Osteoblast (primary cell): ENCODE data around the gene PPP1R3F. TPM values are rescaled to one million over a fixed set of nuclear protein-coding genes. Genes with fewer than 3 reads are reported as not detected.
A peak's percentile ranks its signal among the peaks of the same experiment; 100 is the strongest.

Source experiments
- DNase-seq: peaks from one replicate; pipeline ENCODE4 v3.0.0; 2011; ENCODE audit warnings: low spot score, mixed read lengths; ENCODE audit not compliant: insufficient read length; ENCODE audit errors: missing footprints
- H2AFZ ChIP-seq: 2 replicates; pipeline ENCODE4 v1.6.0; 2011; ENCODE audit warnings: mild to moderate bottlenecking, low read length
- H3K27ac ChIP-seq: 2 replicates; pipeline ENCODE4 v1.5.1; 2011; ENCODE audit warnings: mild to moderate bottlenecking, low read depth, low read length, moderate library complexity
- H3K27me3 ChIP-seq: 2 replicates; pipeline ENCODE4 v1.6.0; 2012; ENCODE audit warnings: mild to moderate bottlenecking, control low read depth, inconsistent platforms, low read length, moderate library complexity; ENCODE audit not compliant: insufficient read depth
- H3K36me3 ChIP-seq: 2 replicates; pipeline ENCODE4 v1.5.1; 2011; ENCODE audit warnings: mild to moderate bottlenecking, low read length, control low read depth, moderate library complexity; ENCODE audit not compliant: insufficient read depth
- H3K4me1 ChIP-seq: 2 replicates; pipeline ENCODE4 v1.5.1; 2011; ENCODE audit warnings: mild to moderate bottlenecking, low read length, control low read depth, moderate library complexity; ENCODE audit not compliant: insufficient read depth
- H3K4me2 ChIP-seq: 2 replicates; pipeline ENCODE4 v1.6.0; 2011; ENCODE audit warnings: mild to moderate bottlenecking, low read length; ENCODE audit not compliant: insufficient read depth
- H3K4me3 ChIP-seq: fragments of 200-600 bp; sonication (generic); 3 replicates; pipeline ENCODE4 v1.5.1; 2012; ENCODE audit warnings: mild to moderate bottlenecking, low read length, inconsistent platforms; ENCODE audit not compliant: insufficient read depth
- H3K79me2 ChIP-seq: 2 replicates; pipeline ENCODE4 v1.6.0; 2012; ENCODE audit warnings: mild to moderate bottlenecking, low read length, control low read depth, inconsistent platforms; ENCODE audit not compliant: insufficient read depth
- H3K9me3 ChIP-seq: 2 replicates; pipeline ENCODE4 v1.5.1; 2011; ENCODE audit warnings: low read depth, low read length, control low read depth
- H4K20me1 ChIP-seq: 2 replicates; pipeline ENCODE4 v1.6.0; 2012; ENCODE audit warnings: mild to moderate bottlenecking, low read length, control low read depth; ENCODE audit not compliant: insufficient read depth
- CTCF ChIP-seq: IDR thresholded peaks from 2 replicates; pipeline ENCODE4 v1.5.1; 2011; ENCODE audit warnings: mild to moderate bottlenecking, low read depth, low read length, moderate library complexity; ENCODE audit errors: extremely low read depth
- total RNA-seq: library from RNA; depleted of rRNA; stranded (reverse); fragments of >200 nt; gene quantifications from 2 replicates; pipeline ENCODE4 v1.2.3, GENCODE V29; 2012

Gene PPP1R3F
- total RNA-seq, result 3.2 and 4.0 TPM in 2 replicates

- peaks cover 6% of the 10 kb centered on the region for H4K20me1 ChIP-seq
- H3K27me3 ChIP-seq, result no peaks in the 10 kb centered on the region
- peak within 1 kb of the TSS; percentile 93 for H3K27ac ChIP-seq
- no peaks in the 10 kb centered on the region for H3K4me1 ChIP-seq
- H2AFZ ChIP-seq, result peak within 1 kb of the TSS; percentile 89
- no peak for TF ChIP-seq CTCF
- peak within 1 kb of the TSS; percentile 90 for H3K4me2 ChIP-seq
- H3K9me3 ChIP-seq, result no peaks in the 10 kb centered on the region
- H3K79me2 ChIP-seq, result peaks cover 31% of the 10 kb centered on the region
- DNase-seq, result no peak
- peak within 1 kb of the TSS; percentile 73 for H3K4me3 ChIP-seq
- no peaks in the 10 kb centered on the region for H3K36me3 ChIP-seq
Measured at GRCh38 chrX:49269767-49270248, at the start of gene PPP1R3F. Gene PPP1R3F (plus strand): TSS chrX:49269793. CDS start chrX:49269870, 77 bp downstream.

GRCh38 chrX:49220100-49220499, 49.5 kb upstream of the PPP1R3F start:
- no peaks in the 10 kb centered on the region for H3K9me3 ChIP-seq
- no peak overlapping the region for H3K4me3 ChIP-seq
- H4K20me1 ChIP-seq, result no peaks in the 10 kb centered on the region
- no peak overlapping the region for H2AFZ ChIP-seq
- no peak overlapping the region for H3K4me2 ChIP-seq
- no peak overlapping the region for H3K27ac ChIP-seq
- H3K36me3 ChIP-seq, result no peaks in the 10 kb centered on the region
- H3K4me1 ChIP-seq, result no peaks in the 10 kb centered on the region
- no peaks in the 10 kb centered on the region for H3K79me2 ChIP-seq
- no peak for DNase-seq
- no peaks in the 10 kb centered on the region for H3K27me3 ChIP-seq
- TF ChIP-seq CTCF, result no peak

GRCh38 chrX:49221868-49222267, 47.7 kb upstream of the PPP1R3F start:
- no peaks in the 10 kb centered on the region for H3K4me1 ChIP-seq
- no peak for TF ChIP-seq CTCF
- H3K27ac ChIP-seq, result no peak overlapping the region
- DNase-seq, result no peak
- no peak overlapping the region for H3K4me2 ChIP-seq
- no peak overlapping the region for H2AFZ ChIP-seq
- no peaks in the 10 kb centered on the region for H3K79me2 ChIP-seq
- no peaks in the 10 kb centered on the region for H3K36me3 ChIP-seq
- no peaks in the 10 kb centered on the region for H3K9me3 ChIP-seq
- H3K4me3 ChIP-seq, result no peak overlapping the region
- H3K27me3 ChIP-seq, result peaks cover 2% of the 10 kb centered on the region
- H4K20me1 ChIP-seq, result no peaks in the 10 kb centered on the region

GRCh38 chrX:49225858-49226257, 43.7 kb upstream of the PPP1R3F start:
- DNase-seq, result peak; percentile 50
- Histone ChIP-seq H3K9me3 (no peaks in the 10 kb centered on the region), H3K4me1 (no peaks in the 10 kb centered on the region), H3K79me2 (no peaks in the 10 kb centered on the region), H3K27ac (no peak overlapping the region), H3K27me3 (peaks cover 2% of the 10 kb centered on the region), H2AFZ (no peak overlapping the region), H3K4me2 (no peak overlapping the region), H4K20me1 (no peaks in the 10 kb centered on the region), H3K4me3 (no peak overlapping the region), H3K36me3 (no peaks in the 10 kb centered on the region)
- TF ChIP-seq CTCF, result no peak
